K562 (cell line): ENCODE results near the gene PRRG4. TPM values are rescaled to one million over a fixed set of nuclear protein-coding genes. Genes with fewer than 3 reads are reported as not detected.

Experiments
- FOXP1 ChIP-seq: sonication (generic); formaldehyde crosslinking; IDR thresholded peaks from 2 replicates; pipeline ENCODE4 v1.8.0; 2022; ENCODE audit warnings: mild to moderate bottlenecking, missing genetic modification reagents
- MYC ChIP-seq, 2 experiments: fragments of 250-450 bp in 1 of 2; sonication (Bioruptor Pico) in 1 of 2; IDR thresholded peaks; 2 replicates each; pipeline versions ENCODE4 v1.5.1 to v1.6.1; 2012 to 2021; ENCODE audit warnings: low read depth in 2 of 2, borderline replicate concordance in 1 of 2, improper control_type of control experiment in 1 of 2, low read length in 1 of 2, mild to moderate bottlenecking in 1 of 2, moderate library complexity in 1 of 2
- NRF1 ChIP-seq, 2 experiments: fragments of 450-650 bp; IDR thresholded peaks in 1 of 2; conservative IDR thresholded peaks in 1 of 2; 2 replicates each; pipeline ENCODE4 v1.6.1; 2014; ENCODE audit warnings: mild to moderate bottlenecking in 2 of 2
- U2AF2 ChIP-seq: fragments of 200-400 bp; formaldehyde crosslinking; optimal IDR thresholded peaks from 2 replicates; pipeline ENCODE3; 2017; ENCODE audit warnings: low read depth, mild to moderate bottlenecking, low read length
- ZNF184 ChIP-seq: sonication (generic); formaldehyde crosslinking; IDR thresholded peaks from 2 replicates; pipeline ENCODE4 v1.5.0; 2020; ENCODE audit warnings: missing genetic modification reagents
- polyA plus RNA-seq, 8 experiments: library from polyadenylated mRNA; depleted of rRNA in 4 of 8; stranded (reverse) in 5 of 8; unstranded in 3 of 8; fragments of >200 nt; fragmentation: Nextera tagmentation in 2 of 8; fragmentation: Illumina TruSeq in 1 of 8; extraction: Ambion mirVana in 2 of 8; extraction: Trizol in 1 of 8; gene quantifications; 2 replicates each; pipeline versions ENCODE4 v1.2.1 to v1.2.3, GENCODE V29; 2011 to 2014; ENCODE audit warnings: inconsistent platforms in 1 of 8, missing spikeins in 1 of 8
- total RNA-seq, 7 experiments: library from RNA; depleted of rRNA in 6 of 7; stranded (reverse); fragments of >200 nt in 6 of 7; fragmentation: Illumina TruSeq in 2 of 7; extraction: Trizol in 2 of 7; gene quantifications; 2 replicates each; pipeline versions ENCODE4 v1.2.1 to v1.2.3, GENCODE V29; 2011 to 2021; ENCODE audit warnings: low replicate concordance in 1 of 7
- TF ChIP-seq, protein P1 (sequence below), 3 experiments: fragments of 200-800 bp in 1 of 3; fragments of 250-450 bp in 1 of 3; fragments of 450-650 bp in 1 of 3; sonication (Bioruptor Pico) in 1 of 3; sonication (Bioruptor generic) in 1 of 3; formaldehyde crosslinking in 1 of 3; IDR thresholded peaks; 2 replicates each; pipeline versions ENCODE4 v1.6.1 to v1.8.0; 2016 to 2022; ENCODE audit warnings: mild to moderate bottlenecking in 2 of 3, missing genetic modification characterization in 2 of 3, missing compliant biosample characterization in 1 of 3, moderate library complexity in 1 of 3
- TF ChIP-seq, protein P2 (sequence below): sonication (generic); IDR thresholded peaks from 2 replicates; pipeline ENCODE4 v1.6.1; 2016
- TF ChIP-seq, protein P3 (sequence below): fragments of 250-450 bp; sonication (Bioruptor Pico); IDR thresholded peaks from 2 replicates; pipeline ENCODE4 v1.4.0; 2020
- TF ChIP-seq, protein P4 (sequence below): fragments of 250-450 bp; sonication (Bioruptor Pico); IDR thresholded peaks from 2 replicates; pipeline ENCODE4 v1.8.0; 2021; ENCODE audit warnings: moderate library complexity, mild to moderate bottlenecking, inconsistent platforms

Gene PRRG4
- total and polyA plus RNA-seq, 9 of the 15 experiments (the other 6 are each of a cell fraction or from before 2014, with no cell fraction given), result not detected

DNA sequence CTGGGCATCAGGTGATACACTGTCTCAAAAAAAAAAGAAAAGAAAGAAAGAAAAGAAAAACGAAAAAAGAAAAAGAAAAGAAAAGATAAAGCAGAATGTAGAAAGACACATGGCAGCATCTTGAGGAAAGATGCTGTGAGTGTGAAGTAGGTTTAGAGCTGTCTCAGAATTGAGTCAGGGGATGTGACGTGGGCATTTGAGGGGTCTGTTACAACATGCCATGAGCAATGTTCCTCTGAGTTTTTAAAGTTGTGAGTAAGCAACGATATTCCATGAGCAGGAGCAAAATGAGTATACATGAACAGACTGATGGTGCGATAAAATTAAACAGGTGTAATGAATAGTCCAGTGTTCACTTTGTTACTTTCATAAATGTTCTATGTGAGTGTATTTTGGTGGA is 51.6 kb downstream of the PRRG4 start (continued):
- TF ChIP-seq ZNF184 (CRISPR knock-in tag) (no peak), MYC (IDR thresholded peaks at IDR 0.05; ENCODE audit: low read depth, low read length) (no peak), MYC (CRISPR knock-in tag; IDR thresholded peaks at IDR 0.05; ENCODE audit: borderline replicate concordance, low read depth) (no peak), FOXP1 (CRISPR knock-in tag) (no peak), U2AF2 (no peak), NRF1 (conservative IDR thresholded peaks at IDR 0.05 in 1 of 2, IDR thresholded peaks at IDR 0.05 in 1 of 2) (no peak)
- TF ChIP-seq, protein P1, sequence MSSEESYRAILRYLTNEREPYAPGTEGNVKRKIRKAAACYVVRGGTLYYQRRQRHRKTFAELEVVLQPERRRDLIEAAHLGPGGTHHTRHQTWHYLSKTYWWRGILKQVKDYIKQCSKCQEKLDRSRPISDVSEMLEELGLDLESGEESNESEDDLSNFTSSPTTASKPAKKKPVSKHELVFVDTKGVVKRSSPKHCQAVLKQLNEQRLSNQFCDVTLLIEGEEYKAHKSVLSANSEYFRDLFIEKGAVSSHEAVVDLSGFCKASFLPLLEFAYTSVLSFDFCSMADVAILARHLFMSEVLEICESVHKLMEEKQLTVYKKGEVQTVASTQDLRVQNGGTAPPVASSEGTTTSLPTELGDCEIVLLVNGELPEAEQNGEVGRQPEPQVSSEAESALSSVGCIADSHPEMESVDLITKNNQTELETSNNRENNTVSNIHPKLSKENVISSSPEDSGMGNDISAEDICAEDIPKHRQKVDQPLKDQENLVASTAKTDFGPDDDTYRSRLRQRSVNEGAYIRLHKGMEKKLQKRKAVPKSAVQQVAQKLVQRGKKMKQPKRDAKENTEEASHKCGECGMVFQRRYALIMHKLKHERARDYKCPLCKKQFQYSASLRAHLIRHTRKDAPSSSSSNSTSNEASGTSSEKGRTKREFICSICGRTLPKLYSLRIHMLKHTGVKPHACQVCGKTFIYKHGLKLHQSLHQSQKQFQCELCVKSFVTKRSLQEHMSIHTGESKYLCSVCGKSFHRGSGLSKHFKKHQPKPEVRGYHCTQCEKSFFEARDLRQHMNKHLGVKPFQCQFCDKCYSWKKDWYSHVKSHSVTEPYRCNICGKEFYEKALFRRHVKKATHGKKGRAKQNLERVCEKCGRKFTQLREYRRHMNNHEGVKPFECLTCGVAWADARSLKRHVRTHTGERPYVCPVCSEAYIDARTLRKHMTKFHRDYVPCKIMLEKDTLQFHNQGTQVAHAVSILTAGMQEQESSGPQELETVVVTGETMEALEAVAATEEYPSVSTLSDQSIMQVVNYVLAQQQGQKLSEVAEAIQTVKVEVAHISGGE (CRISPR knock-in tag; IDR thresholded peaks at IDR 0.05), result no peak
- TF ChIP-seq, protein P2, sequence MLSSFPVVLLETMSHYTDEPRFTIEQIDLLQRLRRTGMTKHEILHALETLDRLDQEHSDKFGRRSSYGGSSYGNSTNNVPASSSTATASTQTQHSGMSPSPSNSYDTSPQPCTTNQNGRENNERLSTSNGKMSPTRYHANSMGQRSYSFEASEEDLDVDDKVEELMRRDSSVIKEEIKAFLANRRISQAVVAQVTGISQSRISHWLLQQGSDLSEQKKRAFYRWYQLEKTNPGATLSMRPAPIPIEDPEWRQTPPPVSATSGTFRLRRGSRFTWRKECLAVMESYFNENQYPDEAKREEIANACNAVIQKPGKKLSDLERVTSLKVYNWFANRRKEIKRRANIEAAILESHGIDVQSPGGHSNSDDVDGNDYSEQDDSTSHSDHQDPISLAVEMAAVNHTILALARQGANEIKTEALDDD, result no peak
- TF ChIP-seq, protein P3, sequence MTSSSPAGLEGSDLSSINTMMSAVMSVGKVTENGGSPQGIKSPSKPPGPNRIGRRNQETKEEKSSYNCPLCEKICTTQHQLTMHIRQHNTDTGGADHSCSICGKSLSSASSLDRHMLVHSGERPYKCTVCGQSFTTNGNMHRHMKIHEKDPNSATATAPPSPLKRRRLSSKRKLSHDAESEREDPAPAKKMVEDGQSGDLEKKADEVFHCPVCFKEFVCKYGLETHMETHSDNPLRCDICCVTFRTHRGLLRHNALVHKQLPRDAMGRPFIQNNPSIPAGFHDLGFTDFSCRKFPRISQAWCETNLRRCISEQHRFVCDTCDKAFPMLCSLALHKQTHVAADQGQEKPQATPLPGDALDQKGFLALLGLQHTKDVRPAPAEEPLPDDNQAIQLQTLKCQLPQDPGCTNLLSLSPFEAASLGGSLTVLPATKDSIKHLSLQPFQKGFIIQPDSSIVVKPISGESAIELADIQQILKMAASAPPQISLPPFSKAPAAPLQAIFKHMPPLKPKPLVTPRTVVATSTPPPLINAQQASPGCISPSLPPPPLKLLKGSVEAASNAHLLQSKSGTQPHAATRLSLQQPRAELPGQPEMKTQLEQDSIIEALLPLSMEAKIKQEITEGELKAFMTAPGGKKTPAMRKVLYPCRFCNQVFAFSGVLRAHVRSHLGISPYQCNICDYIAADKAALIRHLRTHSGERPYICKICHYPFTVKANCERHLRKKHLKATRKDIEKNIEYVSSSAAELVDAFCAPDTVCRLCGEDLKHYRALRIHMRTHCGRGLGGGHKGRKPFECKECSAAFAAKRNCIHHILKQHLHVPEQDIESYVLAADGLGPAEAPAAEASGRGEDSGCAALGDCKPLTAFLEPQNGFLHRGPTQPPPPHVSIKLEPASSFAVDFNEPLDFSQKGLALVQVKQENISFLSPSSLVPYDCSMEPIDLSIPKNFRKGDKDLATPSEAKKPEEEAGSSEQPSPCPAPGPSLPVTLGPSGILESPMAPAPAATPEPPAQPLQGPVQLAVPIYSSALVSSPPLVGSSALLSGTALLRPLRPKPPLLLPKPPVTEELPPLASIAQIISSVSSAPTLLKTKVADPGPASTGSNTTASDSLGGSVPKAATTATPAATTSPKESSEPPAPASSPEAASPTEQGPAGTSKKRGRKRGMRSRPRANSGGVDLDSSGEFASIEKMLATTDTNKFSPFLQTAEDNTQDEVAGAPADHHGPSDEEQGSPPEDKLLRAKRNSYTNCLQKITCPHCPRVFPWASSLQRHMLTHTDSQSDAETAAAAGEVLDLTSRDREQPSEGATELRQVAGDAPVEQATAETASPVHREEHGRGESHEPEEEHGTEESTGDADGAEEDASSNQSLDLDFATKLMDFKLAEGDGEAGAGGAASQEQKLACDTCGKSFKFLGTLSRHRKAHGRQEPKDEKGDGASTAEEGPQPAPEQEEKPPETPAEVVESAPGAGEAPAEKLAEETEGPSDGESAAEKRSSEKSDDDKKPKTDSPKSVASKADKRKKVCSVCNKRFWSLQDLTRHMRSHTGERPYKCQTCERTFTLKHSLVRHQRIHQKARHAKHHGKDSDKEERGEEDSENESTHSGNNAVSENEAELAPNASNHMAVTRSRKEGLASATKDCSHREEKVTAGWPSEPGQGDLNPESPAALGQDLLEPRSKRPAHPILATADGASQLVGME (CRISPR knock-in tag), result no peak
- TF ChIP-seq, protein P4, sequence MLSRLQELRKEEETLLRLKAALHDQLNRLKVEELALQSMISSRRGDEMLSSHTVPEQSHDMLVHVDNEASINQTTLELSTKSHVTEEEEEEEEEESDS, result no peak
